Activated CD8-positive, alpha-beta memory T cell treated with anti-CD3 and anti-CD28 coated beads, Interleukin-2, amount 50 U/mL, for 1 hour (primary cell): ENCODE measurements around the gene SLC31A2.
A peak's percentile ranks its signal among the peaks of the same experiment; 100 is the strongest.
"Not testable (repeated sequence)": the region's sequence is repeated elsewhere in the genome, so short reads cannot be mapped to it uniquely, and the experiment has no call there.

ENCODE experiments used
- DNase-seq: peaks from one replicate; pipeline ENCODE4 v3.0.0-alpha.2; 2020; ENCODE audit errors: extremely low read depth

SLC31A2 gene

GRCh38 chr9:113150670-113151611, at the start of gene SLC31A2:
Gene SLC31A2, plus strand, starts transcription at chr9:113151007. Its CDS starts 68 bp downstream, at chr9:113151075.
- peak; percentile 45 for DNase-seq

- not testable (repeated sequence) for DNase-seq
Measured at GRCh38 chr9:113105345-113105744, 45.5 kb upstream of the SLC31A2 start.

GRCh38 chr9:113111065-113111951, 39.5 kb upstream of the SLC31A2 start:
- DNase-seq: not testable (repeated sequence)

GRCh38 chr9:113112706-113113510, 37.9 kb upstream of the SLC31A2 start:
- not testable (repeated sequence) for DNase-seq

- DNase-seq: not testable (repeated sequence)
Measured at GRCh38 chr9:113118829-113119228, 32.0 kb upstream of the SLC31A2 start.

- no peak for DNase-seq
Measured at GRCh38 chr9:113125386-113126035, 25.3 kb upstream of the SLC31A2 start.

- DNase-seq: no peak
Measured at GRCh38 chr9:113129466-113129865, 21.3 kb upstream of the SLC31A2 start.

- no peak for DNase-seq
Measured at GRCh38 chr9:113129884-113130283, 20.9 kb upstream of the SLC31A2 start.

GRCh38 chr9:113131689-113132151, 19.1 kb upstream of the SLC31A2 start:
- no peak for DNase-seq

- no peak for DNase-seq
Measured at GRCh38 chr9:113137196-113138168, 13.3 kb upstream of the SLC31A2 start.

GRCh38 chr9:113138760-113139159, 12.0 kb upstream of the SLC31A2 start:
- no peak for DNase-seq

GRCh38 chr9:113139225-113139829, 11.5 kb upstream of the SLC31A2 start:
- no peak for DNase-seq

GRCh38 chr9:113139953-113140352, 10.9 kb upstream of the SLC31A2 start:
- DNase-seq: no peak

GRCh38 chr9:113140896-113141295, 9.9 kb upstream of the SLC31A2 start:
- DNase-seq: not testable (repeated sequence)

GRCh38 chr9:113143432-113144227, 7.2 kb upstream of the SLC31A2 start:
- DNase-seq: no peak

GRCh38 chr9:113148372-113148705, 2.5 kb upstream of the SLC31A2 start:
- no peak for DNase-seq

GRCh38 chr9:113148781-113149510, 1.9 kb upstream of the SLC31A2 start:
- no peak for DNase-seq

- DNase-seq: not testable (repeated sequence)
Measured at GRCh38 chr9:113149561-113149960, 1.2 kb upstream of the SLC31A2 start.
